ENCODE data around the gene GALNTL6.
"Not testable (repeated sequence)": the region's sequence is repeated elsewhere in the genome, so short reads cannot be mapped to it uniquely, and the experiment has no call there.

The GALNTL6 gene

GRCh38 chr4:172758586-172759340 is 945.6 kb downstream of the GALNTL6 start:
- DNase-seq (ENCODE audit: low spot score): peak; percentile 52

DNA sequence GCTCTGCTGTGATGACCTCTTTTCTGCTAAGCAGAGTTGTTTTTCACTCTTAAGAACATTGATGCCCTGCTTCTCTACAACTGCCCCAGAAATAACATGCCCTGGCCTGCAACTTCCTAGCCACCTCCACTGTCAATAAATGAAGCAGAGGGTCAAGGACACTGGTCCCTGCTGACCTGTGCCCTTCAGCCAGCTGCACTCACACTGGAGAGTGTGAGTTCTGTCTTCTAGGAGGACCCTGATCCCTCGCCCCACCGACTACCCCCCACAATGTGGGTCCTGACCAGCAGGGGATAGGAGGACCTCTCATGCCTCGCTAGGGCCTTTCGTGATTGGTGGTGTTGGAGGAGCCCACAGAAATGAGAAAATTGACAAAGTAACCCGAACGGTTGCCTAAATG is 947.3 kb downstream of the GALNTL6 start:
- no peak for DNase-seq (ENCODE audit: low spot score)

DNA sequence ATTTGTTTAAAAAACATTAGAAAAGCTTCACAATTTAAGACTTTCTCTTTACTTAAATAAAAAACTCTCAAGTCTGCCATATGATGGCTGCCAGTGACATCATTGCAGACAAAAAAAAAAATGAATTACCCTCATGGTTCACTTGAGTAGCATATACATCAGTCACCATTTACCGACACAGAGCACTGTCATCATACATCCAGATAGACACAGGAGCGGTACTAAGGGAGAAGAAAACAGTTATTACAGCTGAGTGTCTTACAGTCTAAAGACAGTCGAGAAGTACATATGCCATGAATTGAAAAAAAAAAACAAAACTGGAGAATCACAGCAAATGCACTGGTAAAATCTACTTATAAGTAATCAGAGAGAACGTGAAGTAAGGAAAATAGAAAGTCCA is 949.7 kb downstream of the GALNTL6 start:
- no peak for DNase-seq (ENCODE audit: low spot score)

DNA sequence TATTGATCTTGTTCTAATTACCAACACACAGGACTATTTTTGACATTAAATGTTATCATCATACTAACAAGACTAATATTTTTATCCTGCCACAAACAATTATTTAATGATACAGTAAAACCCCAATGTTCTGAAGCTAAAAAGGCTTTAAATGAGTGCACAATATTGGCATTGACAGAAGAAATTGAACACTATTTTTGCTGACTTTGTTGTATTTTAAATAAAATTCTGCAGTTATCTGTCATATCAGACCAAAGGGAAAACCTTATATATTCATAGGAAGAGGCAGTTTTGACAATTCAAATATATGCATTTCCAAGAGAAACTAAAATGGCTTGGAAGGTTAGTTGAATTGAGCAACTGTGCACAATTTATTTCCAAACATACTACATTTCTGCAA is 957.6 kb downstream of the GALNTL6 start:
- no peak for DNase-seq (ENCODE audit: low spot score)

- no peak for DNase-seq (ENCODE audit: low spot score)
Measured at GRCh38 chr4:172772781-172773180, 959.6 kb downstream of the GALNTL6 start.

GRCh38 chr4:172776203-172776861 is 963.1 kb downstream of the GALNTL6 start:
- no peak for DNase-seq (ENCODE audit: low spot score)

- no peak for DNase-seq (ENCODE audit: low spot score)
Measured at GRCh38 chr4:172777729-172778431, 964.7 kb downstream of the GALNTL6 start.

GRCh38 chr4:172778583-172778982 is 965.4 kb downstream of the GALNTL6 start:
- no peak for DNase-seq (ENCODE audit: low spot score)

DNA sequence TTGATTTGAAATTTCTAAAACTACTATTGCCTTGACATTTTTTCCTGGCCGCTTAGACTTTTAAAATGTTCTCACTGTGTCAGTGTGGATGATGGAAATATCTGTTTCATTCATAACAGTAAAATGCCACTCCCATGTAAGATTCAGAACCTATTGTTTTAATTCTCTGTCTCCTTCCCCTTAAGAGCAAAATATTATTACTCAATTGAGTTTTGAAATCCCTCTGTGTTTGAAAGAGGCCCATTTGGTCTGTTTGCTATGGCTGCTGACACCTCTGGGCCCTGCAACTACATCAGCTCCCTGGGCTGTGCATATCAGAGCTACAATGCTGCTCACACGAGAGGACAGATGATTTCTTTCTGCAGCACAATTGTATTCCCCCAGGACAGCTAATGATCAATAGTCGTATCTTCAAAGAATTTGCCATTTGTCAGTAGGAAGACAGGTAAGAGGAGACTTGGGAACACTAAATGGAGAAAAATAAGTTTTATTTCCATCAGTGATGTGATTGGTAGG is 967.4 kb downstream of the GALNTL6 start:
- no peak for DNase-seq (ENCODE audit: low spot score)

- no peak for DNase-seq (ENCODE audit: low spot score)
Measured at GRCh38 chr4:172785613-172786012, 972.4 kb downstream of the GALNTL6 start.

DNA sequence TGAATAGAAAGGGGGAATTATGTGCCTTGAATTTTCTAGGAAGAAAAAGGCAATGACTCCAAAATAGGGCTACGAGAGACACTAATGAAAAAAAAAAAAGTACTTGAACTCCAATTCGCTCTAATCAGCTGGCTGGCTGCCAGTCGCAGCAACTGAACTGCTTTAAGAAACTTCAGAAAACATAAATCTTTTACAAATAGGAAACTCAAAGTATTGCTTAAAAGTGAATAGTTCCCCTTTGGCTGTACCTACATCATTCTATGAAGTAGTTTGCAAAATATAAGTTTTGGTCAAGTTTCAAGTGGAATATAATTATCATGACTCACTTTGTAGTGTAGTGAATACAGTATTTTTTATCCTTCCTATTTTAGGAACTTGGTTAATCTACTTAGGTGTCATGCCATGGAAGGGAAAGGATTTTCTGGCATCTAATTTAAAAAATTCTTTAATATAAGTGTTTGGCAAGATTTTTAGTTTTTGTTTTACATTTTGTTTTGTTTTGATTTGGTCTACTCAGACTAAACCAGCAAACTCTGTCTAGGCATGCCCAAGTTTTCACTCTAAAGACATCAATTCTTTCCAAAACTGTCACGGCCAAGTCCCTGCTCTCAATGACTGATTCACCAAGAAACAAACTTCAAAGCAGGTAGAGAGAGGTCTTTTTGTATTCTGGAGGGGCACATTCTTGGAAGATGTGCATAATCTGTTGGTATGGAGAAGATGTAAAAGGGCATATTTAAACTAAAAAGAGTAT is 973.0 kb downstream of the GALNTL6 start:
- no peak for DNase-seq (ENCODE audit: low spot score)

GRCh38 chr4:172787111-172787510 is 973.9 kb downstream of the GALNTL6 start:
- DNase-seq (ENCODE audit: low spot score): no peak

DNA sequence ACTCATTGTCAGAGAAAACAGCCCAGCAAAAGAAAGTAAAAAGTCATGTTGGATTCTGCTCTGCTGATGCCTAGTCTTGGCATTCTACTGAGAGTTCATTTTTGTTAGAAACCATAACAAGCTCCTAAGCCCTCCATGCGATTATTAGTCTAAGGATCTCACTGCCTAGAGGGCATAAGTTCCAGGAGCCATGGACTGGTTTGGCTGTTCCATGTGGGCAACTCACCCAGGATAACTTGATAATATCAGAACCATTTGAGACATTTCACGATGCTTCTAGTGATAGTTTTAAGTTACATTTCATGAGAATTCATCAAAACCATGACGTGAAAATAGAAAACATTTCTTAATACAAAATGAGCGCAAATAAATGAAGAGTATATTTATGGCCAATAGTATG is 978.6 kb downstream of the GALNTL6 start:
- DNase-seq (ENCODE audit: low spot score): no peak

DNA sequence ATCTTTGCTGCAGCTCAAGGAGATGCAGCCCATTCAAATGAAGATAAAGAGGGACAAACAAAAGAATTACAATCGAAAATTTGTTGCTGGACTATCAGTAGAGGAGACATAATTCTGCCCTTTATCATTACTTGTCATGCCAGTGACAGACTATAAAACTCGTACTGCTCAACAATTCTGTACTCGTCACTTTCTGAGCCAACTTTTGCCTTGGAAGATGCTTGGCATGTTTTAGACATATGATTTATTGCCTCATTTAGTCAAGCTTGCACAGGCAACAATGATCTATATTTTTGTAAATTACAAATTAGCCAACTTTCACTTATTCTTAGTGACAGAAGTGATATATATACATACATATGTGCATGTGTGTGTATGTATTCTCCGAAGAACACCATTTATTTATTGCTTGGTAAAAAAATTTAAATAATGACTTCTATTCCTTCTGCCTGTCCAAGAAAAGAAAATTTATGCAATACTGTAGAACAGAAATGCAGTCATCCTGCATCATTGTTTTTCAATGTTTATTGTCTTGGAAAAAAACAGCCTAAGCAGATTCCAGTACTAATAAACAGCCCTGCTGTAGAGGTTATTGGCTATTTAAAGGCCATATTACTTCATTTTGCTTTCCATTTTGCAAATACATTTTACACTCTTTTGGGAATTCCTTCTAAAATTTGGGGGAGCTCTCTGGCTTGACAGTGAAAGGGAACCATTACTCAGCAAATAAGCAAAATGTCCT is 980.5 kb downstream of the GALNTL6 start:
- no peak for DNase-seq (ENCODE audit: low spot score)

DNA sequence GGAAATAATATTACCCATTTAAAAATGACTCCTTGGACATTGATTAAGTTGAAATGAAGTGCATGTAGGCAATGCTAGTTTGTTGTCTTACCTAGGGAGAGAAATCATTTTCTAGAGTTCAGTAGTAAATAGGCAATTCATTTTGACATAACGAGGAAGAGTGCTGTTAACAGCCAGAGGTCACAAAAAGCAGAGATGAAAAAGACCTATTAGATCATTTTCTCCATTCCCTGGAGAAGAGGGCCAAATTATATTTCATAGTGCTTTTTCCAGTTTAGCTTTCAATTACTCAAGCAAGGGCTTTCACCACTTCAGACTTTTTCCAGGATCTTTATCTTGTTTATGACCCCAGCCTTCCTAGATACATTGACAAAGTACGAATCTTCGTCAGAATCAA is 981.1 kb downstream of the GALNTL6 start:
- DNase-seq (ENCODE audit: low spot score): no peak

DNA sequence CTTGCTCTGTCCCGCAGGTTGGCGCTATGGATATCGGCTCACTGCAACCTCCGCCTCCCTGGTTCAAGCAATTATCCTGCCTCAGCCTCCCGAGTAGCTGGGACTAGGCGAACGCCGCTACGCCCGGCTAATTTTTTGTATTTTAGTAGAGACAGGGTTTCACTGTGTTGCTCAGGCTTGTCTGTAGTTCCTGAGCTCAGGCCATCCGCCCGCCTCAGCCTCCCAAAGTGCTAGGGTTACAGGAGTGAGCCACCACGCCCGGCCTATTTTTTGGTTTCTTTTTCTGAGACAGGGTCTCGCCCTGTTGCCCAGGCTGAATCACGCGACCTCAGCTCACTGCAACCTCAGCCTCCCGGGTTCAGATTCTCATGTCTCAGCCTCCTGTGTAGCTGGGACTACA is 984.1 kb downstream of the GALNTL6 start:
- not testable (repeated sequence) for DNase-seq (ENCODE audit: low spot score)

DNA sequence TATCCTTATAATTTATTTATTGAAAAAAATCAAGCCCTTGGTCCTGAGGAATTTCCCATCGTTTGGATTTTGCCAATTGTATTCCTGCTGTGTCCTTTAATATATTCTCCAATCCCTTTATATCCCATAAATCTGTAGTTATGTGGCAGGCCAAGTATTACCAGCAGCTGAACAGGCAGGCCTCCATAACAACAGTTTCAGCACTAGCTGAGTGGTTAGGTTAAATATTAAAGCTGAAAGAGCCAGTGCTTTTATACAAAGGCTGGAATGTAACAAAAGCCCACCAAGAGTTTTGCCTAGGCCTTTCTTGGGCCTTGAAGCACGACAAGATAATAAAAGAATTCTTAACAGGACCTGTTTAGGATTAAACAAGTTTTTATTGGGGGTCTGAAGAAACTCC is 988.8 kb downstream of the GALNTL6 start:
- DNase-seq (ENCODE audit: low spot score): peak; percentile 9

DNA sequence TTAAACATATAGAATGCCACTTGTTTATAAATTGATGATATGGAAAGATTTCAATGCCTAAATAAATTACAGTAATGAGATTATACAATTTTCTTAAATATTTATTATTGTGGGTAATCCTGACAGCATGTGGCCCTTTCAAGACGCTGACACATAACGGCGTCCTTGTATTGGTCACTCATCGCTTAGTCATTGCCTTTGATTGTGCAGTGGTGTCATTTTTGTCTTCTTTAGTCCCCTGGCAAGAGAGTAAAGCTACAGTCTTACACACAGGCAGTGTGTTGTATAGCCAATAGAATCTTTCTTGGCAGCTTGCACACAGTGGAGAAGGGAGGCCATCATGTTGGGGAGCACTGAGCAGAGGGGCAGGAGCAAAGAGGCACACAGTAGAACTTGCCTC is 993.6 kb downstream of the GALNTL6 start:
- no peak for DNase-seq (ENCODE audit: low spot score)

GRCh38 chr4:172808196-172808595 is 995.0 kb downstream of the GALNTL6 start:
- no peak for DNase-seq (ENCODE audit: low spot score)

- no peak for DNase-seq (ENCODE audit: low spot score)
Measured at GRCh38 chr4:172809319-172809718, 996.1 kb downstream of the GALNTL6 start.

DNA sequence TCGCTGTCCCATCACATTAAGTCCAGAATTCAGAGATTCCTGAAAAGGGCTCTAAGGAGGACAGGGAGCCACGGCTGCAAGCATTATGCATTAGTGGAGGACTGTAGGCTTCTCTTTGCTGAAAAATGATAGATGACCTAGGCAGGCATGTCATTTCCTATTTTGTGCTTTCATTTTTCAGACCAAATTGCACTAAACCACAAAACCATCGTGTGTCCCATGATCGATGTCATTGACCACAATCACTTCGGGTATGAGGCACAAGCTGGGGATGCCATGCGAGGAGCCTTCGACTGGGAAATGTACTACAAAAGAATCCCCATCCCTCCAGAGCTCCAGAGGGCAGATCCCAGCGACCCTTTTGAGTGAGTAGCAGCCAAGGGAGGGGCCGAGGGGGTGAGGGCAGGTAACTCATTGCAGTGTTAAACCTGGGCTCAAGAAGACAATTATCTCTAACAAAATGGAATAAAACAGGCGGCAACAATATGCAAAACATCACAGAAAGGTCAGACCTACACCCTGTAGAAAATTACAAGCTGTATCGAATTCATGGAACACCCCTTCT is 1000.2 kb downstream of the GALNTL6 start:
- DNase-seq (ENCODE audit: low spot score): peak; percentile 62
